Ishikawa (cell line): Measurements from ENCODE around the gene DEPDC5.

ENCODE experiments used
- EP300 ChIP-seq: IDR thresholded peaks from 2 replicates; pipeline ENCODE4 v1.6.1; 2012; ENCODE audit warnings: borderline replicate concordance
- MAX ChIP-seq: IDR thresholded peaks from 2 replicates; pipeline ENCODE4 v1.6.1; 2012
- NFIC ChIP-seq: IDR thresholded peaks from 2 replicates; pipeline ENCODE4 v1.6.1; 2012
- RAD21 ChIP-seq: IDR thresholded peaks from 2 replicates; pipeline ENCODE4 v1.6.1; 2012; ENCODE audit warnings: low read depth
- REST ChIP-seq: IDR thresholded peaks from 2 replicates; pipeline ENCODE4 v1.6.1; 2012; ENCODE audit warnings: low read depth, mild to moderate bottlenecking
- TAF1 ChIP-seq: IDR thresholded peaks from 2 replicates; pipeline ENCODE4 v1.6.1; 2012; ENCODE audit warnings: low read depth, mild to moderate bottlenecking
- YY1 ChIP-seq: IDR thresholded peaks from 2 replicates; pipeline ENCODE4 v1.6.1; 2012; ENCODE audit warnings: low read depth
- ZBTB7A ChIP-seq: IDR thresholded peaks from 2 replicates; pipeline ENCODE4 v1.6.1; 2012; ENCODE audit warnings: low read depth

GRCh38 chr22:31942091-31942490 lies 188.3 kb downstream of the DEPDC5 start:
- TF ChIP-seq YY1 (no peak), EP300 (no peak), TAF1 (no peak), MAX (no peak), REST (no peak), NFIC (no peak), ZBTB7A (no peak), RAD21 (no peak)
